Activated T-cell treated with anti-CD3 and anti-CD28 coated beads for 4 hours (primary cell): ENCODE results near the gene ARRB2.
A peak's percentile ranks its signal among the peaks of the same experiment; 100 is the strongest.

Experiments used
- DNase-seq: peaks from one replicate; pipeline ENCODE4 v3.0.0-alpha.2; 2020

The ARRB2 gene

DNA sequence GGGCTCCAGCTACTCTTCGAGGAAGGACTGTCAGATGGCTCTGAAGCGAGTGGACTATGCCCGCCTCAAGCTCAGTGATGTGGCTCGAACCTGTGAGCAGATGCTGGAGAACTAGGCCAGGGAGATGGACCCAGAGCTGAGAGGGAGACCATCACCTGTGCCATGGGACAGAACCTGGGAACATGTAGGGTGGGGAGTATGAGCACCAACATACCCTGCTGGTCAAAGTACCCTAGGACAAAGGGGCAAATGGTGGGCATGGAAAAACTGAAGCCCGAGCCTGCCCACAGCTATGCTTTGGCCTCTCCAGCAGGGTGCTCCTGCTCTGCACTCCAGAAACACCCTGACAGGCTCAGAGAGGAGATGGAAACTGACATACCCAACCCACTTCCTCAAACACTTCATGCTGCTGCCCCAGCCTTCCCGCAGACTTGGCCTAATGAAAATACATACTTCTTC is 22.7 kb downstream of the ARRB2 start:
- DNase-seq = no peak

- DNase-seq = no peak
Measured at GRCh38 chr17:4734857-4735475, 24.5 kb downstream of the ARRB2 start.

DNA sequence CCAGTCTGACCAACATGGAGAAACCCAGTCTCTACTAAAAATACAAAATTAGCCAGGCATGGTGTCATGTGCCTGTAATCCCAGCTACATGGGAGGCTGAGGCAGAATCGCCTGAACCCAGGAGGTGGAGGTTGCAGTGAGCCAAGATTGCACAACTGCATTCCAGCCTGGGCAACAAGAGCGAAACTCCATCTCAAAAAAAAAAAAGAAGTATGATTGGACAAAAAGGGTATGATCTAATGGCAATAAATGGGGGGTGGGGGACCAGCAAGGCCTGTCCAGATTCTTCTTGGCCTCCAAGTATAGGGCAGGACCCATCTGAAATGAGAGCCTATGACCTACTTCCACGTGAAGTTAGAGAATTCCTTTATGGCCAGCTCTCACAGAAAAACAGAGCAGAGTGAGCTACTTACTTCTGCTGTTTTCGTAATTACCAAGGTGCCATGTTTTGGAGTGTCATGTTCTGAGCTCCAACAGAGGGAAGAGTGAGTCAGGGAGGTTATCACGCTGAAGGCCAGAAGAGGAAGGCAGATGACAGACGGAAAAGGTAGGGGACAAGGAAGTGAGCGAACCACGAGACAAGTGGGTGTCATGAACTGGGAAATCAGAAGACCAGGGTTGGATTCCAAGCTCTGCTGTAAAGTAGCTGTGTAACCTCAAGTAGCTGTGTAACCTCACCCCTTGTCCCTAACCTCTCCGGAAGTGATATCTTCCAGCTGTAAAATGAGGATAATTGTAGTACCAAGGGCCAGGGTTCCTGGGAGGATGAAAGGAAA is 25.6 kb downstream of the ARRB2 start:
- DNase-seq = no peak

GRCh38 chr17:4738136-4739121 is 28.0 kb downstream of the ARRB2 start:
- peak; percentile 5 for DNase-seq

GRCh38 chr17:4739122-4740024 is 28.9 kb downstream of the ARRB2 start, which contains the start of the genes CXCL16 and ZMYND15:
TSS of gene CXCL16 (minus strand) at chr17:4739928. CDS start at chr17:4739339, 589 bp downstream.
TSS of gene ZMYND15 (plus strand) at chr17:4739833. CDS start at chr17:4740549, 716 bp downstream.
- DNase-seq = peak; percentile 46

DNA sequence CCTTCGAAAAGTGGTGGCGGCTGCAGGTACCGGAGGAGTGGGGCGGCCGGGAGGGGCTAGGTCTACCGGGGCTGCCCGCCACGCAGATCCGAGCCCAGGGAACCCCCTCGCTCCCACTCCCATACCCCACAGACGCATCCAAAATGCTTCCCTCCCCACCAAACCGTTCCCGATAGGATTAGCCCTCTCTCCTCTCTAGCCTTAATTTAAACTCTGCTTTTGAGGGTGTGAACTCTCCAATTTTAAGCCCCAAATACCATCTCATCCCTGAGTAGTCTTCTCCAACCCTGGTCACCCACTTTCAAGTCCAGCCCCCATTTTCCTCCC is 29.6 kb downstream of the ARRB2 start:
- DNase-seq = no peak

- DNase-seq = no peak
Measured at GRCh38 chr17:4740584-4740983, 30.2 kb downstream of the ARRB2 start.

DNA sequence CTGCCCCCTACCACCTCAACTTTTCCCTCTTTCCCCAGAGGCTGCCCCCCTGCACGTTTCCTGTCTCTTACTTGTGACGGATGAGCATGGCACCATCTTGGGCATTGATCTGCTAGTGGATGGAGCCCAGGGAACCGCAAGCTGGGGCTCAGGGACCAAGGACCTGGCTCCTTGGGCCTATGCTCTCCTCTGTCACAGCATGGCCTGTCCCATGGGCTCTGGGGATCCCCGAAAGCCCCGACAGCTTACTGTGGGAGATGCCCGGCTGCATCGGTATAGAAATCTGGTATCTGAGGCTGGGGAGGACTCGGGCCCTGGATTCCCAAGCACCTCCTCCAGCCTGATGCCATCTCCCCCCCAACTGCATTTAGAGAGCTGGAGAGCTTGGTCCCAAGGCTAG is 31.1 kb downstream of the ARRB2 start:
- no peak for DNase-seq

GRCh38 chr17:4742133-4742532 is 31.7 kb downstream of the ARRB2 start:
- no peak for DNase-seq

- DNase-seq = no peak
Measured at GRCh38 chr17:4742629-4743028, 32.2 kb downstream of the ARRB2 start.

GRCh38 chr17:4743216-4743615 is 32.8 kb downstream of the ARRB2 start:
- DNase-seq = no peak

GRCh38 chr17:4743898-4744297 is 33.5 kb downstream of the ARRB2 start:
- no peak for DNase-seq

DNA sequence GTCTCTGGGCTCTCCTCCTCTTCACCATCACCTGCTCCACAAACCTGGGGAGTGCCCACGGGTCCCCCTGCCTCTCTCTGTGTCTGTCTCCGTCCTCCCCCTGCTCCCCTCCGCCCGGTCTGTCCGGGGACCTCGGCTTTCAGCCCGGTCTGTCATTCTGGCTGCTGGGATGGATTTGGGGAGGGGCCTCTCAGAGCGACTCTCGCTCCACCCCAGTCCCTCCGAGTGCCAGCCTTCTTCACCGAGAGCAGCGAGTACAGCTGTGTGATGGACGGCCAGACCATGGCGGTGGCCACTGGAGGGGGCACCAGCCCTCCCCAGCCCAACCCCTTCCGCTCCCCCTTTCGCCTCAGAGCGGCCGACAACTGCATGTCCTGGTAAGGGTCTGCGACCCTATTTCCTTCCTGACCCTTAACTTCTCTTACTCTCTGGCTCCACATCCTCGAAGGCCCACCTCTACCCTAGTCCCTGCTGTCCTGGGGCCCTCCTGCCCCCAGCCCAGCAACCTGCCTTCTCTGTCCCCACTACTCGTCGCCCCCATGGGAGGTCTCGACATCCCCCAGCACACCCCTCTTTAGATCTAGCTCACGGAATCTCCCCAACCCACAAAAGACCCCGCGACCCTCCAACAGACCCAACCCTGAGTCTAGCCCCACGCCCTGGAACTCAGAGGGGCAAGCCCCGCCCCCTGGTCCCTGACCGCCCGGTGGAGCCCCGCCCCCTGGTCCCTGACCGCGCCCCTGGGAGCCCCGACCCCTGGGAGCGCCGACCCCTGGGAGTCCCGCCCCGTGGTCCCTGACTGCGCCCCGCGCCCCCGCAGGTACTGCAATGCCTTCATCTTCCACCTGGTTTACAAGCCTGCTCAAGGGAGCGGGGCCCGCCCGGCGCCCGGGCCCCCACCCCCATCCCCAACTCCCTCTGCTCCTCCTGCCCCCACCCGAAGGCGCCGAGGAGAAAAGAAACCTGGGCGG is 34.9 kb downstream of the ARRB2 start:
- DNase-seq = no peak

- DNase-seq = no peak
Measured at GRCh38 chr17:4747847-4748246, 37.4 kb downstream of the ARRB2 start.

DNA sequence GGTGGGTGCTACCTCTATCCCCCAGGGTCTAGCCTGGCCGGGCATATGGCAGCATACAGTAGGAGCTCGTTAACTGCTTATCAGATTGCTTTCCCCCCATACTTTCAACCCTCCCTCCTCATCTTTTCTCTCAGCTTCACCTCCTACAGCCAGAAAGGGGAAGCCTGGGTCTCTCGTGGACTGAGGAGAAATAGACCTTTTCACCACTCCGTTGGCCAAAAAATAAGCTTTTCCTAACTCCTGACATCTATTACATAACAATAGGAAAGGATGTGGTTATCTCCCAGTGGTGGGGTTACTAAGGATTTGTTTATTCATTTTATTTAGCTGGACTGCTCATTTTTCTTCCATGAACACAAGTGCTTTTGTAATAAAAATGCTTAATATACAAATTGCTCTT is 38.3 kb downstream of the ARRB2 start:
- no peak for DNase-seq

DNA sequence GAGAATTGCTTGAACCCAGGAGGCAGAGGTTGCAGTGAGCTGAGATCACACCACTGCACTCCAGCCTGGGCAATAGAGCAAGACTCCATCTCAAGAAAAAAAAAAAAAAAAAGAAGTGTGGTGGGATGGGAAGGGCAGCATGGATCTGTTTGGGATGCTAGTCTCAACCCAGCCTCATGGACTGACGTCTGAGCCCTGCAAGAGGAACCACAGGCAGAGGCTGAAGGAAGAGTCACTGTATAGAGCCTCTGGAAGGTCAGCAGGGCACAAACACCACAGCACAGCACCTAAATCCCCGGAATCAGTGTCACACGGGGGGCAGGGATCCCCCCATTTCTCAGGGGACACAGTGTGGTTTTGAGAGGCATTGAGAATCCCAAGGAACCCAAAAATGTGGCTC is 40.2 kb downstream of the ARRB2 start:
- no peak for DNase-seq

- no peak for DNase-seq
Measured at GRCh38 chr17:4751932-4752331, 41.5 kb downstream of the ARRB2 start.

GRCh38 chr17:4753392-4753791 is 43.0 kb downstream of the ARRB2 start:
- DNase-seq = no peak

DNA sequence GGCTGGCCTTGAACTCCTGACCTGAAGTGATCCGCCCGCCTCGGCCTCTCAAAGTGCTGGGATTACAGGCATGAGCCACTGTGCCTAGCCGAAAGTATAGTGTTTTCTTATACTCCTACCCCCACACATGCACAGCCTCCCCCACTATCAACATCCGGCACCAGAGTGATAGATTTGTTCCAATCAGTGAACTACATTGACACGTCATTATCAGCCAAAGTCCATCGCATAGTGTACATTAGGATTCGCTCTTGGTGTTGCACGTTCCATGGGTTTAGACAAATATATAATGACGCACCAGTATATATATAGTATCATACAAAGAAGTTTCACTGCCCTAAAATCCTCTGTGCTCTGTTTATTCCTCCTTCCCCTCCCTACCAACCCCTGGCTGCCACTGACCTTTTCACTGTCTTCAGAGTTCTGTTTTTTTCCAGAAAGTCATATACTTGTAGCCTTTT is 49.4 kb downstream of the ARRB2 start:
- no peak for DNase-seq

DNA sequence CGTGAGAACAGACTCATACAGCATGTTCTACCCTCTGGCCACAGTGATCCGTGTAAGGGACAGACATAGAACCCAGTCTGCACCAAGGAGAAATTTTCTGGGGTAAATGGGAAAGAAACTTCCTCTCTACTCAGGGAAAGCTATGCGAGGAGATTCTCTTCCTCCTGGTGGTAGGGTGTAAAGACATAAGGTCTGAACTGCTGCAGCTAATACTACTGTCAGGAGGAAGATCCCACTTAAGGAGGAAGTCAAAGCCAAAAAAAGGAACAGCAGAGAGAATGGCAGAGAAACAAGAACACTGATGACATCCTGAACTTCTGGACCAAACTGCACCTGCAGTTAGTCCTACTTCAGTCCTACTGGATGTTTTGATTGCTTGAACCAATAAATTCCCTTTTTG is 54.2 kb downstream of the ARRB2 start:
- no peak for DNase-seq

DNA sequence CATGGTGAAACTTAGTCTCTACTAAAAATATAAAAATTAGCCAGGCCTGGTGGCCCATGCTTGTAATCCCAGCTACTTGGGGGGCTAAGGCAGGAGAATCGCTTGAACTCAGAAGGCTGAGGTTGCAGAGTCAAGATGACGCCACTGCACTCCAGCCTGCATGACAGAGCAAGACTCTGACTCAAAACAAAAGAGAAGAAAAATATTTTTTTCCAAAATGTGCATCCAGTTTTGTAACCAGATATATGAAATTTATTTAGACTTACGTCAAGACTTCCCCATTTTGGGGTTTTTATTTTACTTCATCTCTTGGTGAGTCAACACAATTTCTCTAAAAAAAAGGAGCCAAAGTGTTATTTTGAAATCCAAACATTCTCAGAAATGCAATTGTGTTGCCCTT is 55.8 kb downstream of the ARRB2 start:
- no peak for DNase-seq
